K562 (cell line): ENCODE data around the gene DVL2. TPM values are rescaled to one million over a fixed set of nuclear protein-coding genes. Genes with fewer than 3 reads are reported as not detected.
A peak's percentile ranks its signal among the peaks of the same experiment; 100 is the strongest.

ENCODE experiments used
- CAMTA2 ChIP-seq: fragments of 250-450 bp; sonication (Bioruptor Pico); conservative IDR thresholded peaks from 2 replicates; pipeline ENCODE4 v1.5.1; 2022
- CBX3 ChIP-seq, 2 experiments: IDR thresholded peaks; 1 replicate in 1 of 2; 2 replicates in 1 of 2; pipeline ENCODE4 v1.6.1; 2012; ENCODE audit warnings: inconsistent platforms in 2 of 2, low read length in 2 of 2, borderline replicate concordance in 1 of 2, control low read depth in 1 of 2
- FOXM1 ChIP-seq, 2 experiments: fragments of 450-650 bp in 1 of 2; sonication (generic) in 1 of 2; formaldehyde crosslinking in 1 of 2; IDR thresholded peaks; 2 replicates each; pipeline versions ENCODE4 v1.6.1 to v1.9.0; 2017 to 2022; ENCODE audit warnings: low read depth in 2 of 2, mild to moderate bottlenecking in 2 of 2, missing genetic modification reagents in 1 of 2, moderate library complexity in 1 of 2
- KDM5B ChIP-seq: fragments of 200-600 bp; sonication (generic); IDR thresholded peaks from 2 replicates; pipeline ENCODE4 v1.6.1; 2012; ENCODE audit warnings: low read depth, mild to moderate bottlenecking, moderate library complexity, low read length, control low read depth, inconsistent platforms; ENCODE audit not compliant: insufficient replicate concordance
- NELFE ChIP-seq: IDR thresholded peaks from 2 replicates; pipeline ENCODE4 v1.6.1; 2011; ENCODE audit warnings: mild to moderate bottlenecking; ENCODE audit not compliant: insufficient read depth, insufficient read length
- NONO ChIP-seq, 2 experiments: fragments of 200-400 bp in 1 of 2; fragments of 450-650 bp in 1 of 2; formaldehyde crosslinking in 1 of 2; IDR thresholded peaks; 2 replicates each; pipeline ENCODE4 v1.6.1; 2017; ENCODE audit warnings: low read depth in 2 of 2, mild to moderate bottlenecking in 2 of 2, moderate library complexity in 2 of 2, low read length in 1 of 2
- RNF2 ChIP-seq: sonication (generic); IDR thresholded peaks from 2 replicates; pipeline ENCODE4 v1.6.1; 2016
- SREBF2 ChIP-seq: sonication (generic); formaldehyde crosslinking; IDR thresholded peaks from 2 replicates; pipeline ENCODE4 v1.4.0; 2020; ENCODE audit warnings: mild to moderate bottlenecking, missing genetic modification reagents
- TEAD1 ChIP-seq, 2 experiments: fragments of 450-650 bp in 1 of 2; sonication (generic) in 1 of 2; formaldehyde crosslinking; IDR thresholded peaks; 2 replicates each; pipeline versions ENCODE4 v1.4.0 to v1.8.0; 2020 to 2022; ENCODE audit warnings: mild to moderate bottlenecking in 2 of 2, missing genetic modification reagents in 1 of 2
- YY1 ChIP-seq, 3 experiments: IDR thresholded peaks; 2 replicates each; pipeline ENCODE4 v1.6.1; 2011; ENCODE audit warnings: low read length in 2 of 3, mild to moderate bottlenecking in 2 of 3, moderate library complexity in 2 of 3, borderline replicate concordance in 1 of 3, control low read depth in 1 of 3, low read depth in 1 of 3; ENCODE audit not compliant: insufficient read depth in 3 of 3, insufficient replicate concordance in 2 of 3, control insufficient read depth in 1 of 3, insufficient read length in 1 of 3; ENCODE audit errors: extremely low read depth in 1 of 3
- ZBTB7A ChIP-seq: IDR thresholded peaks from 2 replicates; pipeline ENCODE4 v1.6.1; 2011; ENCODE audit warnings: low read depth, mild to moderate bottlenecking, low read length, moderate library complexity, borderline replicate concordance; ENCODE audit not compliant: control insufficient read depth
- polyA plus RNA-seq, 8 experiments: library from polyadenylated mRNA; depleted of rRNA in 4 of 8; stranded (reverse) in 5 of 8; unstranded in 3 of 8; fragments of >200 nt; fragmentation: Nextera tagmentation in 2 of 8; fragmentation: Illumina TruSeq in 1 of 8; extraction: Ambion mirVana in 2 of 8; extraction: Trizol in 1 of 8; gene quantifications; 2 replicates each; pipeline versions ENCODE4 v1.2.1 to v1.2.3, GENCODE V29; 2011 to 2014; ENCODE audit warnings: inconsistent platforms in 1 of 8, missing spikeins in 1 of 8
- total RNA-seq, 7 experiments: library from RNA; depleted of rRNA in 6 of 7; stranded (reverse); fragments of >200 nt in 6 of 7; fragmentation: Illumina TruSeq in 2 of 7; extraction: Trizol in 2 of 7; gene quantifications; 2 replicates each; pipeline versions ENCODE4 v1.2.1 to v1.2.3, GENCODE V29; 2011 to 2021; ENCODE audit warnings: low replicate concordance in 1 of 7
- TF ChIP-seq, protein P1 (sequence below): sonication (generic); formaldehyde crosslinking; IDR thresholded peaks from 2 replicates; pipeline ENCODE4 v1.8.1; 2023; ENCODE audit warnings: mild to moderate bottlenecking, missing genetic modification reagents
- TF ChIP-seq, protein P2 (sequence below): fragments of 200-800 bp; sonication (Bioruptor generic); IDR thresholded peaks from 2 replicates; pipeline ENCODE4 v1.6.1; 2016; ENCODE audit warnings: missing genetic modification characterization, missing compliant biosample characterization
- TF ChIP-seq, protein P3 (sequence below): fragments of 250-450 bp; sonication (Bioruptor Pico); IDR thresholded peaks from 2 replicates; pipeline ENCODE4 v1.4.0; 2020; ENCODE audit warnings: borderline replicate concordance
- TF ChIP-seq, protein P4 (sequence below), 2 experiments: fragments of 250-450 bp in 1 of 2; fragments of 450-650 bp in 1 of 2; sonication (Bioruptor Pico) in 1 of 2; IDR thresholded peaks; 2 replicates each; pipeline versions ENCODE4 v1.6.1 to v1.8.0; 2016 to 2021; ENCODE audit warnings: mild to moderate bottlenecking in 2 of 2, moderate library complexity in 2 of 2, missing compliant biosample characterization in 1 of 2, missing genetic modification characterization in 1 of 2

DVL2 gene
- total and polyA plus RNA-seq, 9 of the 15 experiments (the other 6 are each of a cell fraction or from before 2014, with no cell fraction given), result 1.3 to 49.5 (median 24.3) TPM

DNA sequence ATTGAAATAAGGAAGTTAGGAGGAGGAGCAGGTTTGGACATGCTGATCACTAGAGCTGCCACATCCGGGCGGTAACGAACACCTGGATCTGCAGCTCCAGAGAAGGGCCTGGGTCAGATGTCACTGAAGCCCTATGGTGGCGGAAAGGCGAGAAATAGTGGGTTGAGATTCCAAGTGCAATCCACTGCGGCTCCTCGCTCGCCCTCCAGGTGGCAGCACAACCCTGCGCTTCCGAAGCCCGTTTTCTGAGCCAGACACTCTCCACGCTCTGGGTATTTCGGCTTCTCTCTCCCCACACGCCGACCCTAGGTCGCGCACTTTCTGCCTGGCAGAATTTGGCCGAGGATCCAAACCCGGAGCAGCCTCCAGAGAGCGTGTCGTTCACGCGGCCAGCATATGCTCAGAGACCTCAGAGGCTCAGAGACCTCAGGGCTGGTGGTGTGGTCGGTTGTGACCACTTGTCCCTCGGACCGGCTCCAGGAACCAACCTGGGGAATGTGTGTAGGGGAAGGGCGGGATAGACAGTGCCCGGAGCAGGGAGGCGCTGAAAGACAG is 46.3 kb upstream of the DVL2 start (continued):
- TF ChIP-seq KDM5B (peak; percentile 56), NELFE (no peak), NONO (IDR thresholded peaks at IDR 0.05; ENCODE audit: low read depth in 2 of 2, low read length in 1 of 2) (0 out of 4 replicates have a peak, but pooled peaks of 1 of the 2 experiments have one; percentile 14), RNF2 (peak; percentile 58; the same call in 1 of the 2 replicates), CAMTA2 (no peak), FOXM1 (IDR thresholded peaks at IDR 0.05; ENCODE audit: low read depth) (no peak), FOXM1 (CRISPR knock-in tag; IDR thresholded peaks at IDR 0.05; ENCODE audit: low read depth) (0 out of 2 replicates have a peak, but pooled peaks have one; percentile 40), CBX3 (IDR thresholded peaks at IDR 0.05; ENCODE audit: borderline replicate concordance in 1 of 2, low read length in 2 of 2) (peak in 1 of 2 experiments; percentile 82; a peak in 1 of 3 replicates), SREBF2 (no peak), ZBTB7A (peak; percentile 57; the same call in 1 of the 2 replicates), TEAD1 (CRISPR knock-in tag; IDR thresholded peaks at IDR 0.05) (peak in 1 of 2 experiments; percentile 88; a peak in 1 of 4 replicates), YY1 (IDR thresholded peaks at IDR 0.05; ENCODE audit: borderline replicate concordance in 1 of 3, control insufficient read depth in 1 of 3, extremely low read depth in 1 of 3, insufficient read depth in 3 of 3, insufficient read length in 1 of 3, insufficient replicate concordance in 2 of 3, low read depth in 1 of 3, low read length in 2 of 3) (peak in 1 of 3 experiments; percentile 12)
- TF ChIP-seq, protein P1, sequence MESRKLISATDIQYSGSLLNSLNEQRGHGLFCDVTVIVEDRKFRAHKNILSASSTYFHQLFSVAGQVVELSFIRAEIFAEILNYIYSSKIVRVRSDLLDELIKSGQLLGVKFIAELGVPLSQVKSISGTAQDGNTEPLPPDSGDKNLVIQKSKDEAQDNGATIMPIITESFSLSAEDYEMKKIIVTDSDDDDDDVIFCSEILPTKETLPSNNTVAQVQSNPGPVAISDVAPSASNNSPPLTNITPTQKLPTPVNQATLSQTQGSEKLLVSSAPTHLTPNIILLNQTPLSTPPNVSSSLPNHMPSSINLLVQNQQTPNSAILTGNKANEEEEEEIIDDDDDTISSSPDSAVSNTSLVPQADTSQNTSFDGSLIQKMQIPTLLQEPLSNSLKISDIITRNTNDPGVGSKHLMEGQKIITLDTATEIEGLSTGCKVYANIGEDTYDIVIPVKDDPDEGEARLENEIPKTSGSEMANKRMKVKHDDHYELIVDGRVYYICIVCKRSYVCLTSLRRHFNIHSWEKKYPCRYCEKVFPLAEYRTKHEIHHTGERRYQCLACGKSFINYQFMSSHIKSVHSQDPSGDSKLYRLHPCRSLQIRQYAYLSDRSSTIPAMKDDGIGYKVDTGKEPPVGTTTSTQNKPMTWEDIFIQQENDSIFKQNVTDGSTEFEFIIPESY (CRISPR knock-in tag), result peak; percentile 25; the same call in 1 of the 2 replicates
- TF ChIP-seq, protein P2, sequence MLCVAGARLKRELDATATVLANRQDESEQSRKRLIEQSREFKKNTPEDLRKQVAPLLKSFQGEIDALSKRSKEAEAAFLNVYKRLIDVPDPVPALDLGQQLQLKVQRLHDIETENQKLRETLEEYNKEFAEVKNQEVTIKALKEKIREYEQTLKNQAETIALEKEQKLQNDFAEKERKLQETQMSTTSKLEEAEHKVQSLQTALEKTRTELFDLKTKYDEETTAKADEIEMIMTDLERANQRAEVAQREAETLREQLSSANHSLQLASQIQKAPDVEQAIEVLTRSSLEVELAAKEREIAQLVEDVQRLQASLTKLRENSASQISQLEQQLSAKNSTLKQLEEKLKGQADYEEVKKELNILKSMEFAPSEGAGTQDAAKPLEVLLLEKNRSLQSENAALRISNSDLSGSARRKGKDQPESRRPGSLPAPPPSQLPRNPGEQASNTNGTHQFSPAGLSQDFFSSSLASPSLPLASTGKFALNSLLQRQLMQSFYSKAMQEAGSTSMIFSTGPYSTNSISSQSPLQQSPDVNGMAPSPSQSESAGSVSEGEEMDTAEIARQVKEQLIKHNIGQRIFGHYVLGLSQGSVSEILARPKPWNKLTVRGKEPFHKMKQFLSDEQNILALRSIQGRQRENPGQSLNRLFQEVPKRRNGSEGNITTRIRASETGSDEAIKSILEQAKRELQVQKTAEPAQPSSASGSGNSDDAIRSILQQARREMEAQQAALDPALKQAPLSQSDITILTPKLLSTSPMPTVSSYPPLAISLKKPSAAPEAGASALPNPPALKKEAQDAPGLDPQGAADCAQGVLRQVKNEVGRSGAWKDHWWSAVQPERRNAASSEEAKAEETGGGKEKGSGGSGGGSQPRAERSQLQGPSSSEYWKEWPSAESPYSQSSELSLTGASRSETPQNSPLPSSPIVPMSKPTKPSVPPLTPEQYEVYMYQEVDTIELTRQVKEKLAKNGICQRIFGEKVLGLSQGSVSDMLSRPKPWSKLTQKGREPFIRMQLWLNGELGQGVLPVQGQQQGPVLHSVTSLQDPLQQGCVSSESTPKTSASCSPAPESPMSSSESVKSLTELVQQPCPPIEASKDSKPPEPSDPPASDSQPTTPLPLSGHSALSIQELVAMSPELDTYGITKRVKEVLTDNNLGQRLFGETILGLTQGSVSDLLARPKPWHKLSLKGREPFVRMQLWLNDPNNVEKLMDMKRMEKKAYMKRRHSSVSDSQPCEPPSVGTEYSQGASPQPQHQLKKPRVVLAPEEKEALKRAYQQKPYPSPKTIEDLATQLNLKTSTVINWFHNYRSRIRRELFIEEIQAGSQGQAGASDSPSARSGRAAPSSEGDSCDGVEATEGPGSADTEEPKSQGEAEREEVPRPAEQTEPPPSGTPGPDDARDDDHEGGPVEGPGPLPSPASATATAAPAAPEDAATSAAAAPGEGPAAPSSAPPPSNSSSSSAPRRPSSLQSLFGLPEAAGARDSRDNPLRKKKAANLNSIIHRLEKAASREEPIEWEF (CRISPR knock-in tag), result no peak
- TF ChIP-seq, protein P3, sequence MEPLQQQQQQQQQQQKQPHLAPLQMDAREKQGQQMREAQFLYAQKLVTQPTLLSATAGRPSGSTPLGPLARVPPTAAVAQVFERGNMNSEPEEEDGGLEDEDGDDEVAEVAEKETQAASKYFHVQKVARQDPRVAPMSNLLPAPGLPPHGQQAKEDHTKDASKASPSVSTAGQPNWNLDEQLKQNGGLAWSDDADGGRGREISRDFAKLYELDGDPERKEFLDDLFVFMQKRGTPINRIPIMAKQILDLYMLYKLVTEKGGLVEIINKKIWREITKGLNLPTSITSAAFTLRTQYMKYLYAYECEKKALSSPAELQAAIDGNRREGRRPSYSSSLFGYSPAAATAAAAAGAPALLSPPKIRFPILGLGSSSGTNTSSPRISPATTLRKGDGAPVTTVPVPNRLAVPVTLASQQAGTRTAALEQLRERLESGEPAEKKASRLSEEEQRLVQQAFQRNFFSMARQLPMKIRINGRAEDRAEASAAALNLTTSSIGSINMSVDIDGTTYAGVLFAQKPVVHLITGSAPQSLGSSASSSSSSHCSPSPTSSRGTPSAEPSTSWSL, result no peak
- TF ChIP-seq, protein P4, sequence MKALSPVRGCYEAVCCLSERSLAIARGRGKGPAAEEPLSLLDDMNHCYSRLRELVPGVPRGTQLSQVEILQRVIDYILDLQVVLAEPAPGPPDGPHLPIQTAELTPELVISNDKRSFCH (CRISPR knock-in tag; IDR thresholded peaks at IDR 0.05), result no peak
- TF ChIP-seq, protein P4 (tag; IDR thresholded peaks at IDR 0.05), result 0 out of 2 replicates have a peak, but pooled peaks have one; percentile 27
